Measurements from ENCODE around the gene DNLZ.

The DNLZ gene

DNA sequence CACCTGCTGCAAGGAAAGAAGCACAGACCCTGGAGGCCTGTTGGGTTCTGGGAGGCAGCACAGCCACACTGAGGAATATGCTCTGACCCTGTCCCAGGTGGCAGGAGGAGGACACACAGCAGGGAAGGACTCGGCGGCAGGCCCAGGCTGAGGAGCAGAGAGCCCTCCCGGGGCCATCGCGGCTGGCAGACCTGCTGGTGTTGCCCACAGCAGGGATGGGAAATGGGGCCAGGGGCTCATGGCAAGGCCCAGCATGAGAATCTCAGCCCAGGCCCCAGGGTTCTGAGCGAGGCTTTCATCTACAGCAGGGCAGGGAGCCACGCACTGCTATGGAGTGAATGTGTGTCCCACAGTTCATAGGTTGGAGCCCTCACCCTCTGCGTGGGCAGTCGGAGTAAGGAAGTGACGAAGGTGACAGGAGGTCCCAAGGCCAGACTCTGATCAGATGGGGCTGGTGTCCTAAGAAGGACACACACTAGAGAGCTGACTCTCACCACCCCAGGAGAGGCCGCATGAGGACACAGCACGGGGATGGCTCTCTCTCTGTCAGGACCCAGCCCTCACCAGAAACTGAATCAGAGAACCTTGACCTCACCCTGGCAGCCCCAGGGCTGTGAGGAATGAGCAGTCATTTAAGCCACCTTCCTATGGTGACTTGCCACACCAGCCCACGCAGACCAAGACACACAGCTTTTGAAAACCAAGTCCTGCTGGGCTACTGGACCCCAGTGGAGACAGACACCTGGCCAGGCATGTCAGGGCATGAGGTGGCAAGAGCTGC lies 46.5 kb downstream of the DNLZ start:
- H3K4me3 ChIP-seq (ENCODE audit: low read length), result no peak overlapping the region
- no peaks in the 10 kb centered on the region for H3K36me3 ChIP-seq (ENCODE audit: control insufficient read depth, low read length)
- H3F3A ChIP-seq (ENCODE audit: control insufficient read depth, insufficient read depth), result no peaks in the 10 kb centered on the region
- no peak overlapping the region for H3K27ac ChIP-seq (ENCODE audit: low read depth, low read length)
- no peak overlapping the region; the same call in 1 of the 2 replicates for H3K4me2 ChIP-seq (ENCODE audit: low read length)
- H4K20me1 ChIP-seq (ENCODE audit: control insufficient read depth, insufficient read depth, low read depth, low read length), result no peaks in the 10 kb centered on the region
- H3K9me3 ChIP-seq (ENCODE audit: control insufficient read depth, insufficient read depth, low read length), result peaks cover 20% of the 10 kb centered on the region
- no peaks in the 10 kb centered on the region for H3K27me3 ChIP-seq (ENCODE audit: control insufficient read depth, low read length)
- no peaks in the 10 kb centered on the region for H3K79me2 ChIP-seq (ENCODE audit: control insufficient read depth, low read length)
- peaks cover 41% of the 10 kb centered on the region for H3K4me1 ChIP-seq (ENCODE audit: control insufficient read depth, low read length)
- H3K9me2 ChIP-seq (replicated peaks; ENCODE audit: control insufficient read depth, low read length), result no peaks in the 10 kb centered on the region
- no peak for TF ChIP-seq CTCF (IDR thresholded peaks at IDR 0.05; ENCODE audit: low read depth, low read length, poor library complexity, severe bottlenecking)
- no peak for TF ChIP-seq EZH2phosphoT487 (IDR thresholded peaks at IDR 0.05; ENCODE audit: borderline replicate concordance, low read length)

- no peaks in the 10 kb centered on the region for H3K27me3 ChIP-seq (ENCODE audit: control insufficient read depth, low read length)
- H3F3A ChIP-seq (ENCODE audit: control insufficient read depth, insufficient read depth), result no peaks in the 10 kb centered on the region
- no peaks in the 10 kb centered on the region for H3K9me2 ChIP-seq (replicated peaks; ENCODE audit: control insufficient read depth, low read length)
- H3K36me3 ChIP-seq (ENCODE audit: control insufficient read depth, low read length), result no peaks in the 10 kb centered on the region
- H3K9me3 ChIP-seq (ENCODE audit: control insufficient read depth, insufficient read depth, low read length), result peaks cover 20% of the 10 kb centered on the region
- TF ChIP-seq EZH2phosphoT487 (IDR thresholded peaks at IDR 0.05; ENCODE audit: borderline replicate concordance, low read length) (no peak), CTCF (IDR thresholded peaks at IDR 0.05; ENCODE audit: low read depth, low read length, poor library complexity, severe bottlenecking) (no peak)
- no peak overlapping the region for H3K27ac ChIP-seq (ENCODE audit: low read depth, low read length)
- H3K4me2 ChIP-seq (ENCODE audit: low read length), result no peak overlapping the region
- H4K20me1 ChIP-seq (ENCODE audit: control insufficient read depth, insufficient read depth, low read depth, low read length), result no peaks in the 10 kb centered on the region
- H3K4me3 ChIP-seq (ENCODE audit: low read length), result no peak overlapping the region
- H3K79me2 ChIP-seq (ENCODE audit: control insufficient read depth, low read length), result no peaks in the 10 kb centered on the region
- peaks cover 49% of the 10 kb centered on the region for H3K4me1 ChIP-seq (ENCODE audit: control insufficient read depth, low read length)
Observed at GRCh38 chr9:136316271-136316751, 47.2 kb downstream of the DNLZ start.

GRCh38 chr9:136314944-136315343 lies 48.6 kb downstream of the DNLZ start:
- peaks cover 20% of the 10 kb centered on the region for H3K9me3 ChIP-seq (ENCODE audit: control insufficient read depth, insufficient read depth, low read length)
- no peak overlapping the region for H3K27ac ChIP-seq (ENCODE audit: low read depth, low read length)
- H3K4me2 ChIP-seq (ENCODE audit: low read length), result no peak overlapping the region
- no peaks in the 10 kb centered on the region for H3K27me3 ChIP-seq (ENCODE audit: control insufficient read depth, low read length)
- no peaks in the 10 kb centered on the region for H3F3A ChIP-seq (ENCODE audit: control insufficient read depth, insufficient read depth)
- TF ChIP-seq CTCF (IDR thresholded peaks at IDR 0.05; ENCODE audit: low read depth, low read length, poor library complexity, severe bottlenecking), result no peak
- no peak for TF ChIP-seq EZH2phosphoT487 (IDR thresholded peaks at IDR 0.05; ENCODE audit: borderline replicate concordance, low read length)
- no peak overlapping the region for H3K4me3 ChIP-seq (ENCODE audit: low read length)
- H3K79me2 ChIP-seq (ENCODE audit: control insufficient read depth, low read length), result no peaks in the 10 kb centered on the region
- H3K9me2 ChIP-seq (replicated peaks; ENCODE audit: control insufficient read depth, low read length), result no peaks in the 10 kb centered on the region
- no peaks in the 10 kb centered on the region for H3K36me3 ChIP-seq (ENCODE audit: control insufficient read depth, low read length)
- H3K4me1 ChIP-seq (ENCODE audit: control insufficient read depth, low read length), result peaks cover 52% of the 10 kb centered on the region
- H4K20me1 ChIP-seq (ENCODE audit: control insufficient read depth, insufficient read depth, low read depth, low read length), result no peaks in the 10 kb centered on the region
